HG03354 (cell line): ENCODE data around the gene SIPA1L3.
"Not testable (repeated sequence)": the region's sequence is repeated elsewhere in the genome, so short reads cannot be mapped to it uniquely, and the experiment has no call there.

ENCODE experiments used
- ATAC-seq: cut with Tn5 transposase; IDR thresholded peaks from one replicate; pipeline ENCODE4 v1.9.1; 2021; ENCODE audit warnings: mild to moderate bottlenecking; ENCODE audit not compliant: unreplicated experiment, poor library complexity, severe bottlenecking

The SIPA1L3 gene

GRCh38 chr19:38213911-38214625 is 307.1 kb downstream of the SIPA1L3 start:
- no peak for ATAC-seq

GRCh38 chr19:38216785-38217641 is 310.0 kb downstream of the SIPA1L3 start:
- no peak for ATAC-seq

- ATAC-seq = no peak
Measured at GRCh38 chr19:38218204-38218603, 311.2 kb downstream of the SIPA1L3 start.

GRCh38 chr19:38219221-38219620 is 312.2 kb downstream of the SIPA1L3 start:
- ATAC-seq = no peak

- ATAC-seq = no peak
Measured at GRCh38 chr19:38221421-38221820, 314.4 kb downstream of the SIPA1L3 start.

GRCh38 chr19:38221919-38222830 is 315.2 kb downstream of the SIPA1L3 start:
- no peak for ATAC-seq

- ATAC-seq = no peak
Measured at GRCh38 chr19:38223119-38223523, 316.1 kb downstream of the SIPA1L3 start.

- ATAC-seq = no peak
Measured at GRCh38 chr19:38223617-38224013, 316.6 kb downstream of the SIPA1L3 start.

- ATAC-seq = peak; percentile 71
Measured at GRCh38 chr19:38224014-38224862, 317.2 kb downstream of the SIPA1L3 start, which contains the start of gene DPF1. Gene DPF1, minus strand, starts transcription at chr19:38224222. Its CDS starts 80 bp downstream, at chr19:38224142.

GRCh38 chr19:38224863-38225218 is 317.8 kb downstream of the SIPA1L3 start:
- ATAC-seq = not testable (repeated sequence)

- ATAC-seq = no peak
Measured at GRCh38 chr19:38227287-38228004, 320.4 kb downstream of the SIPA1L3 start.

GRCh38 chr19:38228005-38228377 is 321.0 kb downstream of the SIPA1L3 start:
- no peak for ATAC-seq

GRCh38 chr19:38228491-38229439 is 321.8 kb downstream of the SIPA1L3 start:
- ATAC-seq = no peak

GRCh38 chr19:38229585-38230073 is 322.6 kb downstream of the SIPA1L3 start:
- peak; percentile 68 for ATAC-seq

GRCh38 chr19:38230506-38231133 is 323.6 kb downstream of the SIPA1L3 start:
- not testable (repeated sequence) for ATAC-seq

- no peak for ATAC-seq
Measured at GRCh38 chr19:38231918-38232317, 324.9 kb downstream of the SIPA1L3 start.

- ATAC-seq = no peak
Measured at GRCh38 chr19:38233740-38234251, 326.8 kb downstream of the SIPA1L3 start.
